Caco-2 (cell line): ENCODE data around the gene SLTM. TPM values are rescaled to one million over a fixed set of nuclear protein-coding genes. Genes with fewer than 3 reads are reported as not detected.
A peak's percentile ranks its signal among the peaks of the same experiment; 100 is the strongest.

Experiments
- BruUV-seq: library from RNA; stranded (reverse); fragments of 400-500 nt; replicated peaks from 2 replicates; lab custom pipeline; 2021; lab: Mats Ljungman, UMichigan
- CTCF ChIA-PET: fragments of 300-600 bp; sonication (Branson Sonifier 250); formaldehyde crosslinking; loops from one replicate; lab custom pipeline; 2022; ENCODE audit warnings: antibody characterized with exemption; lab: Charles Lee
- POLR2A ChIA-PET: fragments of 300-600 bp; sonication (Branson Sonifier 250); formaldehyde crosslinking; loops from one replicate; lab custom pipeline; 2022; ENCODE audit warnings: antibody characterized with exemption; lab: Charles Lee
- DNase-seq, 2 experiments: peaks; one replicate each; pipeline versions ENCODE4 v3.0.0 to v3.0.0-alpha.2; 2020 to 2022
- H3K27me3 ChIP-seq: replicated peaks from 2 replicates; pipeline ENCODE4 v1.6.0; 2011; ENCODE audit warnings: low read length; ENCODE audit not compliant: control insufficient read depth, insufficient read depth
- H3K36me3 ChIP-seq: 2 replicates; pipeline ENCODE4 v1.5.1; 2011; ENCODE audit warnings: low read length; ENCODE audit not compliant: control insufficient read depth, insufficient read depth
- H3K4me1 ChIP-seq: fragments of 250-450 bp; sonication (Bioruptor Pico); 2 replicates; pipeline ENCODE4 v1.5.1; 2020; ENCODE audit warnings: mild to moderate bottlenecking
- H3K4me3 ChIP-seq: 2 replicates; pipeline ENCODE4 v1.5.1; 2011; ENCODE audit warnings: low read depth, mild to moderate bottlenecking, control low read depth, low read length
- H3K9me3 ChIP-seq: fragments of 250-450 bp; sonication (Bioruptor Pico); 2 replicates; pipeline ENCODE4 v1.5.1; 2020; ENCODE audit warnings: mild to moderate bottlenecking, moderate library complexity
- H3K27ac Mint-ChIP-seq: one replicate; pipeline ENCODE4 v1.8.0; 2022; ENCODE audit warnings: mixed read lengths; ENCODE audit not compliant: unreplicated experiment
- H3K27me3 Mint-ChIP-seq: one replicate; pipeline ENCODE4 v1.8.0; 2022; ENCODE audit warnings: mixed read lengths; ENCODE audit not compliant: insufficient read depth, unreplicated experiment
- H3K36me3 Mint-ChIP-seq: one replicate; pipeline ENCODE4 v1.8.0; 2022; ENCODE audit warnings: mild to moderate bottlenecking, mixed read lengths; ENCODE audit not compliant: insufficient read depth, unreplicated experiment
- H3K4me1 Mint-ChIP-seq: one replicate; pipeline ENCODE4 v1.8.0; 2022; ENCODE audit warnings: low read depth, mixed read lengths; ENCODE audit not compliant: unreplicated experiment
- H3K4me3 Mint-ChIP-seq: one replicate; pipeline ENCODE4 v1.8.0; 2022; ENCODE audit warnings: mild to moderate bottlenecking, moderate library complexity, mixed read lengths; ENCODE audit not compliant: unreplicated experiment
- H3K9me3 Mint-ChIP-seq: one replicate; pipeline ENCODE4 v1.8.0; 2022; ENCODE audit warnings: mixed read lengths; ENCODE audit not compliant: unreplicated experiment
- CTCF ChIP-seq, 2 experiments: fragments of 200-600 bp in 1 of 2; IDR thresholded peaks; 1 replicate in 1 of 2; 2 replicates in 1 of 2; pipeline versions ENCODE4 v1.5.1 to v1.8.0; 2011 to 2022; ENCODE audit warnings: antibody characterized with exemption in 1 of 2, control low read depth in 1 of 2, inconsistent platforms in 1 of 2, low read depth in 1 of 2, low read length in 1 of 2, mild to moderate bottlenecking in 1 of 2, moderate library complexity in 1 of 2; ENCODE audit not compliant: insufficient read depth in 1 of 2, severe bottlenecking in 1 of 2, unreplicated experiment in 1 of 2
- intact Hi-C: fragments of 100-400 bp; cut with micrococcal nuclease; formaldehyde crosslinking; loops from one replicate; pipeline ENCODE4 v1.10.0; 2022; ENCODE audit not compliant: unreplicated experiment
- total RNA-seq: library from RNA; stranded (reverse); gene quantifications from 2 replicates; pipeline ENCODE4 v1.2.3, GENCODE V29; 2022

The SLTM gene
- total RNA-seq, 1 experiment from 2014 or later, result 79.5 TPM

- H3K27me3 Mint-ChIP-seq, result no peaks in the 10 kb centered on the region
- no peaks in the 10 kb centered on the region for H3K27me3 ChIP-seq
- H3K36me3 ChIP-seq, result no peaks in the 10 kb centered on the region
- peaks cover 7% of the 10 kb centered on the region for H3K4me1 Mint-ChIP-seq
- H3K27ac Mint-ChIP-seq, result no peak overlapping the region
- ChIA-PET POLR2A (no interaction called here), CTCF (no interaction called here)
- no TSS peak for BruUV-seq
- no peaks in the 10 kb centered on the region for H3K9me3 ChIP-seq
- no peak overlapping the region for H3K4me3 ChIP-seq
- H3K9me3 Mint-ChIP-seq, result no peaks in the 10 kb centered on the region
- H3K36me3 Mint-ChIP-seq, result no peaks in the 10 kb centered on the region
- H3K4me1 ChIP-seq, result no peaks in the 10 kb centered on the region
- no peak for TF ChIP-seq CTCF (IDR thresholded peaks at IDR 0.05; ENCODE audit: insufficient read depth in 1 of 2, low read depth in 1 of 2, low read length in 1 of 2, severe bottlenecking in 1 of 2, unreplicated experiment in 1 of 2)
- no peak overlapping the region for H3K4me3 Mint-ChIP-seq
- no peak for DNase-seq
- intact Hi-C loops, result no loop called here
Measured at GRCh38 chr15:58958811-58959210, 25.3 kb upstream of the SLTM start.

- no peak overlapping the region for H3K4me3 Mint-ChIP-seq
- Histone ChIP-seq H3K27me3 (no peaks in the 10 kb centered on the region), H3K9me3 (no peaks in the 10 kb centered on the region), H3K36me3 (no peaks in the 10 kb centered on the region), H3K4me1 (no peaks in the 10 kb centered on the region), H3K4me3 (no peak overlapping the region)
- ChIA-PET CTCF (interaction anchor here (0.6 to 1.0 kb wide), 2 partner anchors 455 to 571 kb away, joined by 3 to 4 read pairs; no protein-coding TSS in a partner anchor), POLR2A (no interaction called here)
- peaks cover 7% of the 10 kb centered on the region for H3K4me1 Mint-ChIP-seq
- BruUV-seq, result no TSS peak
- DNase-seq, result peak; percentile 63 to 78
- no peak overlapping the region for H3K27ac Mint-ChIP-seq
- H3K36me3 Mint-ChIP-seq, result no peaks in the 10 kb centered on the region
- no peaks in the 10 kb centered on the region for H3K9me3 Mint-ChIP-seq
- H3K27me3 Mint-ChIP-seq, result no peaks in the 10 kb centered on the region
- intact Hi-C loops, result loop anchor here (1.0 kb wide), 1 partner anchor 544 kb away; no protein-coding TSS in a partner anchor
- peak; percentile 82 to 90 for TF ChIP-seq CTCF (IDR thresholded peaks at IDR 0.05; ENCODE audit: insufficient read depth in 1 of 2, low read depth in 1 of 2, low read length in 1 of 2, severe bottlenecking in 1 of 2, unreplicated experiment in 1 of 2)
Measured at GRCh38 chr15:58957101-58957973, 23.9 kb upstream of the SLTM start.

GRCh38 chr15:58952751-58953150, 19.3 kb upstream of the SLTM start:
- H3K4me3 Mint-ChIP-seq, result no peak overlapping the region
- Histone ChIP-seq H3K27me3 (no peaks in the 10 kb centered on the region), H3K9me3 (no peaks in the 10 kb centered on the region), H3K36me3 (no peaks in the 10 kb centered on the region), H3K4me3 (no peak overlapping the region), H3K4me1 (0 out of 2 replicates have a peak, but pooled peaks cover 4% of the 10 kb centered on the region)
- ChIA-PET CTCF (interaction anchor here (0.6 kb wide), 1 partner anchor 159 kb away, joined by 3 read pairs; no protein-coding TSS in a partner anchor), POLR2A (no interaction called here)
- intact Hi-C loops, result no loop called here
- TF ChIP-seq CTCF (IDR thresholded peaks at IDR 0.05; ENCODE audit: insufficient read depth in 1 of 2, low read depth in 1 of 2, low read length in 1 of 2, severe bottlenecking in 1 of 2, unreplicated experiment in 1 of 2), result no peak
- no peaks in the 10 kb centered on the region for H3K36me3 Mint-ChIP-seq
- H3K9me3 Mint-ChIP-seq, result no peaks in the 10 kb centered on the region
- peaks cover 12% of the 10 kb centered on the region for H3K4me1 Mint-ChIP-seq
- peaks cover 3% of the 10 kb centered on the region for H3K27me3 Mint-ChIP-seq
- DNase-seq, result no peak
- no TSS peak for BruUV-seq
- no peak overlapping the region for H3K27ac Mint-ChIP-seq
